Measurements from ENCODE around the gene ACSL4. TPM values are rescaled to one million over a fixed set of nuclear protein-coding genes. Genes with fewer than 3 reads are reported as not detected.

The ACSL4 gene
- polyA plus RNA-seq, 1 donor from 2014 or later: 101 TPM

GRCh38 chrX:109770780-109771179 is 37.7 kb upstream of the ACSL4 start:
- H3K4me3 ChIP-seq (ENCODE audit: low read length): no peak overlapping the region

GRCh38 chrX:109760922-109761250 is 27.8 kb upstream of the ACSL4 start:
- no peak overlapping the region for H3K4me2 ChIP-seq (ENCODE audit: low read length)
- H3K9me2 ChIP-seq (ENCODE audit: insufficient read depth, low read length): no peaks in the 10 kb centered on the region
- no peaks in the 10 kb centered on the region for H3F3A ChIP-seq (ENCODE audit: insufficient read depth, low read length, poor library complexity, severe bottlenecking)
- no peaks in the 10 kb centered on the region for H4K20me1 ChIP-seq (ENCODE audit: insufficient read depth)
- no peak overlapping the region for H3K9ac ChIP-seq (ENCODE audit: low read length)
- H2AFZ ChIP-seq (ENCODE audit: low read depth, low read length): no peak overlapping the region
- H3K36me3 ChIP-seq (ENCODE audit: insufficient read depth, low read length): no peaks in the 10 kb centered on the region
- no peaks in the 10 kb centered on the region for H3K27me3 ChIP-seq (ENCODE audit: insufficient read depth, low read depth, low read length)
- no peaks in the 10 kb centered on the region for H3K9me3 ChIP-seq (ENCODE audit: low read length)
- H3K27ac ChIP-seq (ENCODE audit: low read length): no peak overlapping the region
- H3K79me2 ChIP-seq (replicated peaks; ENCODE audit: insufficient read depth, low read length): no peaks in the 10 kb centered on the region
- no peak overlapping the region for H3K4me3 ChIP-seq (ENCODE audit: low read length)
- no peak for TF ChIP-seq MXI1 (conservative IDR thresholded peaks at IDR 0.05; ENCODE audit: poor library complexity, severe bottlenecking)
- no peak for TF ChIP-seq TAF1 (IDR thresholded peaks at IDR 0.05; ENCODE audit: low read depth)
- no peak for TF ChIP-seq REST (IDR thresholded peaks at IDR 0.05; ENCODE audit: borderline replicate concordance)
- TF ChIP-seq RAD21 (conservative IDR thresholded peaks at IDR 0.05): no peak
- no peak for TF ChIP-seq POLR2AphosphoS5 (IDR thresholded peaks at IDR 0.05)
- TF ChIP-seq EZH2 (IDR thresholded peaks at IDR 0.05; ENCODE audit: borderline replicate concordance, insufficient read depth, low read length, poor library complexity, severe bottlenecking): no peak
- TF ChIP-seq EP300 (conservative IDR thresholded peaks at IDR 0.05; ENCODE audit: poor library complexity, severe bottlenecking): no peak

More at GRCh38 chrX:109770780-109771179, 37.7 kb upstream of the ACSL4 start:
- Histone ChIP-seq H4K20me1 (ENCODE audit: insufficient read depth) (no peaks in the 10 kb centered on the region), H3F3A (ENCODE audit: insufficient read depth, low read length, poor library complexity, severe bottlenecking) (no peaks in the 10 kb centered on the region), H3K9ac (ENCODE audit: low read length) (no peak overlapping the region), H2AFZ (ENCODE audit: low read depth, low read length) (no peak overlapping the region), H3K4me2 (ENCODE audit: low read length) (no peak overlapping the region), H3K9me2 (ENCODE audit: insufficient read depth, low read length) (no peaks in the 10 kb centered on the region), H3K36me3 (ENCODE audit: insufficient read depth, low read length) (no peaks in the 10 kb centered on the region), H3K79me2 (replicated peaks; ENCODE audit: insufficient read depth, low read length) (no peaks in the 10 kb centered on the region), H3K27me3 (ENCODE audit: insufficient read depth, low read depth, low read length) (no peaks in the 10 kb centered on the region), H3K27ac (ENCODE audit: low read length) (no peak overlapping the region), H3K9me3 (ENCODE audit: low read length) (no peaks in the 10 kb centered on the region)
- TF ChIP-seq MXI1 (conservative IDR thresholded peaks at IDR 0.05; ENCODE audit: poor library complexity, severe bottlenecking): no peak
- no peak for TF ChIP-seq EZH2 (IDR thresholded peaks at IDR 0.05; ENCODE audit: borderline replicate concordance, insufficient read depth, low read length, poor library complexity, severe bottlenecking)
- no peak for TF ChIP-seq EP300 (conservative IDR thresholded peaks at IDR 0.05; ENCODE audit: poor library complexity, severe bottlenecking)
- TF ChIP-seq CTCF (IDR thresholded peaks at IDR 0.05; ENCODE audit: poor library complexity, severe bottlenecking): no peak
- no peak for TF ChIP-seq REST (IDR thresholded peaks at IDR 0.05; ENCODE audit: borderline replicate concordance)
- TF ChIP-seq TAF1 (IDR thresholded peaks at IDR 0.05; ENCODE audit: low read depth): no peak
- TF ChIP-seq POLR2AphosphoS5 (IDR thresholded peaks at IDR 0.05): no peak
- no peak for TF ChIP-seq RAD21 (conservative IDR thresholded peaks at IDR 0.05)
- no peak for TF ChIP-seq SMC3 (conservative IDR thresholded peaks at IDR 0.05; ENCODE audit: poor library complexity)
